Neural crest cell (in vitro differentiated cells): ENCODE data around the gene FBXW7. TPM values are rescaled to one million over a fixed set of nuclear protein-coding genes. Genes with fewer than 3 reads are reported as not detected.

Experiments
- DNase-seq: peaks from one replicate; pipeline ENCODE4 v3.0.0; 2021; ENCODE audit warnings: low read depth, mixed read lengths, low spot score
- H3K27ac Mint-ChIP-seq: one replicate; pipeline ENCODE4 v1.8.0; 2021; ENCODE audit warnings: mild to moderate bottlenecking, mixed read lengths; ENCODE audit not compliant: unreplicated experiment
- H3K27me3 Mint-ChIP-seq: 2 replicates; pipeline ENCODE4 v1.8.0; 2021; ENCODE audit warnings: low read depth, mild to moderate bottlenecking, mixed read lengths
- H3K36me3 Mint-ChIP-seq: 2 replicates; pipeline ENCODE4 v1.8.0; 2021; ENCODE audit warnings: low read depth, mild to moderate bottlenecking, mixed read lengths
- H3K4me1 Mint-ChIP-seq: 2 replicates; pipeline ENCODE4 v1.8.0; 2021; ENCODE audit warnings: mixed read lengths
- H3K4me3 Mint-ChIP-seq: one replicate; pipeline ENCODE4 v1.8.0; 2021; ENCODE audit warnings: mild to moderate bottlenecking, mixed read lengths
- H3K9me3 Mint-ChIP-seq: 2 replicates; pipeline ENCODE4 v1.8.0; 2021; ENCODE audit warnings: mixed read lengths
- total RNA-seq: library from RNA; stranded (reverse); gene quantifications from 2 replicates; pipeline ENCODE4 v1.2.1, GENCODE V29; 2021
- TF ChIP-seq, protein P1 (sequence below): fragments of 200-600 bp; sonication (generic); conservative IDR thresholded peaks from 2 replicates; pipeline ENCODE4 v1.5.0; 2021; ENCODE audit warnings: antibody characterized with exemption, mild to moderate bottlenecking

Gene FBXW7
- total RNA-seq, 1 donor from 2014 or later = 33.4 TPM

DNA sequence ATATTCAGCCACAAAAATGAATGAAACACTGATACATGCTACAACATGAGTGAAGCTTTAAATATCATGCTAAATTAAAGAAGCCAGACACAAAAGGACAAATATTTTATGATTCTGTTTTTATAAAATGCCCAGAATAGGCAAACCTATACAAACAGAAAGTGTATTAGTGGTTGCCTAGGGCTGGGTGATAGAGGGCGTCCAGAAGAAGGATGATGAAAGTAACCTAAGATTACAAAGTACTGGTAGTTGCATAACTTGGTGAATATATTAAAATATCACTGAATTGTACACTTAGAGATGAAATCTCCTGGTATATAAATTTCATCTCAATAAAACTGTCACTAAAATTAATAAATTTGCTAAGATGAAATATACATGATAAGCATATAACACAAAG, 67.5 kb downstream of the FBXW7 start:
- DNase-seq = no peak
- Mint-ChIP-seq H3K27ac (no peak overlapping the region), H3K4me3 (no peak overlapping the region), H3K27me3 (no peaks in the 10 kb centered on the region), H3K9me3 (peaks cover 2% of the 10 kb centered on the region), H3K36me3 (no peaks in the 10 kb centered on the region), H3K4me1 (no peaks in the 10 kb centered on the region)
- TF ChIP-seq, protein P1, sequence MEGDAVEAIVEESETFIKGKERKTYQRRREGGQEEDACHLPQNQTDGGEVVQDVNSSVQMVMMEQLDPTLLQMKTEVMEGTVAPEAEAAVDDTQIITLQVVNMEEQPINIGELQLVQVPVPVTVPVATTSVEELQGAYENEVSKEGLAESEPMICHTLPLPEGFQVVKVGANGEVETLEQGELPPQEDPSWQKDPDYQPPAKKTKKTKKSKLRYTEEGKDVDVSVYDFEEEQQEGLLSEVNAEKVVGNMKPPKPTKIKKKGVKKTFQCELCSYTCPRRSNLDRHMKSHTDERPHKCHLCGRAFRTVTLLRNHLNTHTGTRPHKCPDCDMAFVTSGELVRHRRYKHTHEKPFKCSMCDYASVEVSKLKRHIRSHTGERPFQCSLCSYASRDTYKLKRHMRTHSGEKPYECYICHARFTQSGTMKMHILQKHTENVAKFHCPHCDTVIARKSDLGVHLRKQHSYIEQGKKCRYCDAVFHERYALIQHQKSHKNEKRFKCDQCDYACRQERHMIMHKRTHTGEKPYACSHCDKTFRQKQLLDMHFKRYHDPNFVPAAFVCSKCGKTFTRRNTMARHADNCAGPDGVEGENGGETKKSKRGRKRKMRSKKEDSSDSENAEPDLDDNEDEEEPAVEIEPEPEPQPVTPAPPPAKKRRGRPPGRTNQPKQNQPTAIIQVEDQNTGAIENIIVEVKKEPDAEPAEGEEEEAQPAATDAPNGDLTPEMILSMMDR = no peak

DNA sequence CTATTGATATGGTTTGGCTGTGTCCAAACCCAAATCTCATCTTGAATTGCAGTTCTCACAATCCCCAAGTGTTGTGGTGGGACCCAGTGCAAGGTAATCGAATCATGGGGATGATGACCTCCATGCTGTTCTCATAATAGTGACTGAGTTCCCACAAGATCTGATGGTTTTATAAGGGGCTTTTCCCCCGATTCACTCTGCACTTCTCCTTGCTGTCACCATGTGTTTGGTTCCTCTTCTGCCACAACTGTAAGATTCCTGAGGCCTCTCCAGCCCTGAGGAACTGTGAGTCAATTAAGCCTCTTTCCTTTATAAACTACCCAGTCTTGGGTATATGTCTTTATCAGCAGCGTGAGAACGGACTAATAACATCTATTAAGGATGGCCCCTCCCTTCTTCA, 68.8 kb downstream of the FBXW7 start:
- Mint-ChIP-seq H3K27me3 (no peaks in the 10 kb centered on the region), H3K27ac (no peak overlapping the region), H3K4me1 (no peaks in the 10 kb centered on the region), H3K36me3 (no peaks in the 10 kb centered on the region), H3K9me3 (peaks cover 2% of the 10 kb centered on the region), H3K4me3 (no peak overlapping the region)
- DNase-seq = no peak
- TF ChIP-seq, protein P1 = no peak

DNA sequence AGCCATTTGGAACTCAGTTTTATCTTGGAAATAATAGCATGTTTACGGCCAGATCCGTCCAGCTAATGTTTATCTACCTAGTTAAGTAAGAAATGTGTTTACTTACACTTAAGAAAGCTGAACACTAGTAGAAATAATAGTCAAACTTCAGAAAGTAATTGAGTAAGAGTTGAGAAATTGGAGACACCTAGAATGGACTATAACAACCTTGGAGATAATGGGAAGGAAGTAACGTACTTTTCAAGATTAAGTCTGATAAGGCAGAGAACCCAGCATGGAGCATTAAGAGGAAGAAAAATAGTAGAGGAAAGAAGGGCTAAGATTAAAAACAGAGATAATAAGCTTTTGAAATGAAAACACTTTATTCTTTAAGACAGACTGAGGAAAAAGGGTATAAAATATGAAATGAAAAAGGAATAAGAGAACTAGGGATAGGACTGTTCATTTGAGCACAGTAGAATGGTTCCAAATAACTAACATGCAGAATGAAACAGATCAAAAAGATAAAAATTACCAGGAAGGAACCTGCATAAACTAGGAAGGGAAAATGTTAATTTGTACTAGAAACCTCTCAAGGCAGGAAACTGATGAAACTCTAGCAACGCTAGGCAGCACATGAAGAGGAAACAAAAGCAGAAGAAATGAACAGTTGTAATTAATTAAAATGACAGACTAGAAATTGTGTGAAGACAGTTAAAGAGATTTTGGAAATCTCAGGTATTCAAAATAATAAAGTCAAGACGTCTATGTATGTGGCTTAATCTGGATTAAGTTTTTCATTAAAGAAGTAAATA, 71.7 kb downstream of the FBXW7 start:
- no peak for DNase-seq
- TF ChIP-seq, protein P1 = no peak
- Mint-ChIP-seq H3K27me3 (no peaks in the 10 kb centered on the region), H3K36me3 (no peaks in the 10 kb centered on the region), H3K9me3 (peaks cover 2% of the 10 kb centered on the region), H3K27ac (peak overlapping the region; percentile 44), H3K4me3 (no peak overlapping the region), H3K4me1 (peaks cover 2% of the 10 kb centered on the region)

DNA sequence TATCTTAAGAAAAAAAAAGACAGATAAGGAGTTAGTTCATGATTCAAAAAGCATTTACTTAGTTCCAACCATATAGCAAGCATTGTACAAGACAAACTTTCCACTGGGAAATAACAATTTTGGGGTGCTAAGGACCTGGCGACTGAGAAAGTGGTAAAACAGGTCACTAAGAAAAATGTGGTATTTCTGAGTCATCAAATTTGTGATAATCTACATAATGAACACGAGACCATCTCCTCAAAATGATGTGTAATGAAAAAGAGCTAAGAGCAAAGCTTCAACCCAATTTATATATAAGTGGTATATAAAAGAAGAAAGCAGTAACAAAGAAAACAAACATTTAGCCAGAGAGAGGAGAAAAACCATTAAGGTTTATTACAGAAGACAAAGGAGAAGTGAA, 72.3 kb downstream of the FBXW7 start:
- DNase-seq = no peak
- TF ChIP-seq, protein P1 = no peak
- Mint-ChIP-seq H3K4me1 (peaks cover 6% of the 10 kb centered on the region), H3K36me3 (no peaks in the 10 kb centered on the region), H3K4me3 (no peak overlapping the region), H3K9me3 (peaks cover 2% of the 10 kb centered on the region), H3K27ac (no peak overlapping the region), H3K27me3 (no peaks in the 10 kb centered on the region)

DNA sequence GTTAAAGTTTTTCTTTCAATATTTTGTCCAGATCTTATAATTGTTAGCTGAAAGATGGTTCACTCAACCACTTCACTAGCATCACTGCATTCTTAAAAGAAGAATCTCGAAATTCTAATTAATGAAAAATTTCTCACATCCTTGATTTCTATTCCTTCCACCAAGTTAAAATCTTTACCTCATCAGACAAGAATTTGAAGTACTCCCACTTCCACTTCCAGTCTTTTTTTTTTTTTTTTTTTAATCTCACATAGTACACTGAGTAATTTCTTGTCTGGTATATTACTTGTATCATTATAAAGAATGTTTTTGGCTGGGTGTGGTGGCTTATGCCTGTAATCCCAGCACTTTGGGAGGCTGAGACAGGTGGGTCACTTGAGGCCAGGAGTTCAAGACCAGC, 73.2 kb downstream of the FBXW7 start:
- Mint-ChIP-seq H3K9me3 (no peaks in the 10 kb centered on the region), H3K27ac (no peak overlapping the region)

More for the DNA sequence above, 73.2 kb downstream of the FBXW7 start:
- no peak for DNase-seq
- Mint-ChIP-seq H3K36me3 (no peaks in the 10 kb centered on the region), H3K27me3 (no peaks in the 10 kb centered on the region), H3K4me1 (peaks cover 9% of the 10 kb centered on the region), H3K4me3 (no peak overlapping the region)
- TF ChIP-seq, protein P1 = no peak
